ENCODE measurements around the gene CIRBP.

The CIRBP gene

GRCh38 chr19:1251330-1252220 lies 17.6 kb upstream of the CIRBP start:
- Histone ChIP-seq H3K4me1 (ENCODE audit: control insufficient read depth, insufficient read depth, low read length) (peaks cover 27% of the 10 kb centered on the region), H3K9me3 (ENCODE audit: control insufficient read depth, low read length) (no peaks in the 10 kb centered on the region), H3K36me3 (ENCODE audit: control insufficient read depth, insufficient read depth, low read length) (peaks cover 49% of the 10 kb centered on the region), H3K27me3 (ENCODE audit: control insufficient read depth, insufficient read depth, low read length, poor library complexity, severe bottlenecking) (no peaks in the 10 kb centered on the region), H3K27ac (ENCODE audit: insufficient read depth, low read depth, low read length, poor library complexity, severe bottlenecking) (peak overlapping the region; percentile 88), H3K4me3 (ENCODE audit: insufficient read depth, low read depth, low read length) (peak overlapping the region; percentile 79)
- 3 to 5% methylated on average over 41 of the region's 41 CpGs for WGBS, 2 experiments

GRCh38 chr19:1252221-1252820 lies 16.8 kb upstream of the CIRBP start:
- H3K9me3 ChIP-seq (ENCODE audit: control insufficient read depth, low read length), result no peaks in the 10 kb centered on the region
- peaks cover 31% of the 10 kb centered on the region for H3K4me1 ChIP-seq (ENCODE audit: control insufficient read depth, insufficient read depth, low read length)
- peaks cover 55% of the 10 kb centered on the region for H3K36me3 ChIP-seq (ENCODE audit: control insufficient read depth, insufficient read depth, low read length)
- H3K27me3 ChIP-seq (ENCODE audit: control insufficient read depth, insufficient read depth, low read length, poor library complexity, severe bottlenecking), result no peaks in the 10 kb centered on the region
- peak overlapping the region; percentile 36 for H3K27ac ChIP-seq (ENCODE audit: insufficient read depth, low read depth, low read length, poor library complexity, severe bottlenecking)
- peak overlapping the region; percentile 79 for H3K4me3 ChIP-seq (ENCODE audit: insufficient read depth, low read depth, low read length)
- WGBS, 2 experiments, result 45 to 48% methylated on average over 26 to 30 of the region's 30 CpGs

- Histone ChIP-seq H3K36me3 (ENCODE audit: control insufficient read depth, insufficient read depth, low read length) (peaks cover 55% of the 10 kb centered on the region), H3K27me3 (ENCODE audit: control insufficient read depth, insufficient read depth, low read length, poor library complexity, severe bottlenecking) (no peaks in the 10 kb centered on the region), H3K4me1 (ENCODE audit: control insufficient read depth, insufficient read depth, low read length) (peaks cover 34% of the 10 kb centered on the region), H3K27ac (ENCODE audit: insufficient read depth, low read depth, low read length, poor library complexity, severe bottlenecking) (no peak overlapping the region), H3K4me3 (ENCODE audit: insufficient read depth, low read depth, low read length) (peak overlapping the region; percentile 79), H3K9me3 (ENCODE audit: control insufficient read depth, low read length) (no peaks in the 10 kb centered on the region)
- 70 to 76% methylated on average over 26 of the region's 26 CpGs for WGBS, 2 experiments
These were observed 16.2 kb upstream of the CIRBP start for GRCh38 chr19:1252821-1253513.

GRCh38 chr19:1253514-1254080 lies 15.5 kb upstream of the CIRBP start:
- WGBS, 2 experiments, result 94 to 95% methylated on average over 23 of the region's 23 CpGs
- Histone ChIP-seq H3K27ac (ENCODE audit: insufficient read depth, low read depth, low read length, poor library complexity, severe bottlenecking) (no peak overlapping the region), H3K9me3 (ENCODE audit: control insufficient read depth, low read length) (no peaks in the 10 kb centered on the region), H3K36me3 (ENCODE audit: control insufficient read depth, insufficient read depth, low read length) (peaks cover 55% of the 10 kb centered on the region), H3K27me3 (ENCODE audit: control insufficient read depth, insufficient read depth, low read length, poor library complexity, severe bottlenecking) (no peaks in the 10 kb centered on the region), H3K4me3 (ENCODE audit: insufficient read depth, low read depth, low read length) (no peak overlapping the region), H3K4me1 (ENCODE audit: control insufficient read depth, insufficient read depth, low read length) (peaks cover 38% of the 10 kb centered on the region)

- Histone ChIP-seq H3K36me3 (ENCODE audit: control insufficient read depth, insufficient read depth, low read length) (peaks cover 55% of the 10 kb centered on the region), H3K9me3 (ENCODE audit: control insufficient read depth, low read length) (no peaks in the 10 kb centered on the region), H3K4me1 (ENCODE audit: control insufficient read depth, insufficient read depth, low read length) (peaks cover 42% of the 10 kb centered on the region), H3K27ac (ENCODE audit: insufficient read depth, low read depth, low read length, poor library complexity, severe bottlenecking) (no peak overlapping the region), H3K4me3 (ENCODE audit: insufficient read depth, low read depth, low read length) (no peak overlapping the region), H3K27me3 (ENCODE audit: control insufficient read depth, insufficient read depth, low read length, poor library complexity, severe bottlenecking) (no peaks in the 10 kb centered on the region)
- WGBS, 2 experiments, result 96 to 97% methylated on average over 37 of the region's 37 CpGs
These were observed 15.0 kb upstream of the CIRBP start for GRCh38 chr19:1254081-1254527.

- WGBS, 2 experiments, result 96 to 97% methylated on average over 20 of the region's 20 CpGs
- H3K27me3 ChIP-seq (ENCODE audit: control insufficient read depth, insufficient read depth, low read length, poor library complexity, severe bottlenecking), result no peaks in the 10 kb centered on the region
- H3K4me1 ChIP-seq (ENCODE audit: control insufficient read depth, insufficient read depth, low read length), result peaks cover 47% of the 10 kb centered on the region
- H3K9me3 ChIP-seq (ENCODE audit: control insufficient read depth, low read length), result no peaks in the 10 kb centered on the region
- H3K4me3 ChIP-seq (ENCODE audit: insufficient read depth, low read depth, low read length), result no peak overlapping the region
- peaks cover 55% of the 10 kb centered on the region for H3K36me3 ChIP-seq (ENCODE audit: control insufficient read depth, insufficient read depth, low read length)
- H3K27ac ChIP-seq (ENCODE audit: insufficient read depth, low read depth, low read length, poor library complexity, severe bottlenecking), result no peak overlapping the region
These were observed 14.5 kb upstream of the CIRBP start for GRCh38 chr19:1254530-1255185.

- no peak overlapping the region for H3K27ac ChIP-seq (ENCODE audit: insufficient read depth, low read depth, low read length, poor library complexity, severe bottlenecking)
- no peaks in the 10 kb centered on the region for H3K27me3 ChIP-seq (ENCODE audit: control insufficient read depth, insufficient read depth, low read length, poor library complexity, severe bottlenecking)
- no peak overlapping the region for H3K4me3 ChIP-seq (ENCODE audit: insufficient read depth, low read depth, low read length)
- H3K9me3 ChIP-seq (ENCODE audit: control insufficient read depth, low read length), result no peaks in the 10 kb centered on the region
- H3K36me3 ChIP-seq (ENCODE audit: control insufficient read depth, insufficient read depth, low read length), result peaks cover 55% of the 10 kb centered on the region
- 94 to 95% methylated on average over 52 of the region's 52 CpGs for WGBS, 2 experiments
- peaks cover 55% of the 10 kb centered on the region for H3K4me1 ChIP-seq (ENCODE audit: control insufficient read depth, insufficient read depth, low read length)
These were observed 13.7 kb upstream of the CIRBP start for GRCh38 chr19:1255186-1256161.

GRCh38 chr19:1256646-1257474 lies 12.3 kb upstream of the CIRBP start:
- Histone ChIP-seq H3K27me3 (ENCODE audit: control insufficient read depth, insufficient read depth, low read length, poor library complexity, severe bottlenecking) (no peaks in the 10 kb centered on the region), H3K27ac (ENCODE audit: insufficient read depth, low read depth, low read length, poor library complexity, severe bottlenecking) (no peak overlapping the region), H3K9me3 (ENCODE audit: control insufficient read depth, low read length) (no peaks in the 10 kb centered on the region), H3K4me1 (ENCODE audit: control insufficient read depth, insufficient read depth, low read length) (peaks cover 60% of the 10 kb centered on the region), H3K4me3 (ENCODE audit: insufficient read depth, low read depth, low read length) (no peak overlapping the region), H3K36me3 (ENCODE audit: control insufficient read depth, insufficient read depth, low read length) (peaks cover 49% of the 10 kb centered on the region)
- WGBS, 2 experiments, result 92 to 94% methylated on average over 46 of the region's 46 CpGs

All from ectodermal cell (in vitro differentiated cells).